ENCODE data around the gene BLVRB. TPM values are rescaled to one million over a fixed set of nuclear protein-coding genes. Genes with fewer than 3 reads are reported as not detected.

The BLVRB gene
- total RNA-seq, 4 donors from 2014 or later, result 146 to 209 (median 164) TPM

DNA sequence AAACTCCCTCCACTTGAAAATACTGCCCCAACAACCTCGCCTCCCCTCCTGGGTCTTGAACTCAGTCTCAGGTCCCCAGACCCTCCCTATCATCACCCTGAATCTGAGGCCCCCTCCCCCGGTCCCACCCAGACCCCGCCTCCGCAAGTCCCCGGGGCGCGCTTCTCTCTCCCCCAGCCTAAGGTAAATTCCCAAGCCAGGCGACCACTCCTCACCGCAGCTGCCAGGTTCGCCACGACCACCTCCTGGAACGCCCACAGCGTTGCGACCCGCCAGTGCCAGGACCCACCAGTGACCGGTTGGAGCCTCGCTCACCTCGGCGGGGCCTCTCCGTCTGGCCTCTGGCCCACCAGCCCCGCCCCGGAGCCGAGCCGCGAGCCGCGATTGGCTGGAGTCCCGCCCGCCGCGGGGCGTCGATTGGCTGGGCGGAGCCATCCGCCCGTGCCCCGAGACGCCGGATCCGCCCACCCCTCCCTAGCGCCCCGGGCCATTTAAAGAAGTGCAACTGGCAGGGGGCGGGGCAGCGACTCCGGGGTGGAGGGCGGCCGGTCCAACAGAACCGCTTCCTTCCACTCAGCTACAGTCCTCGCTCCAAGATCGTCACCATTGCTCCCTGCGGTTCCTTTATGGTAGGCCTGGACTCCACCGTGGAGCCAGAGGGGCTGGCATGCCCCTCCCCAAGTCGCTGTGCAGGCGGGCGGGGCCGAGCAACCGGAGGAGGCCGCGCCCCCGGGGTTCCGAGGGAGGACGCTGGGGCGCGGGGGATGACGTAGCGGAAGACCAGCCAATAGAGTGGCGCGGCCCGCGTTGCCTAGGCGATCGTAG is 21.3 kb downstream of the BLVRB start, which contains the start of gene SERTAD3:
SERTAD3 (minus strand) TSS at position 336 of the 825 bp plus-strand sequence. CDS start 2,255 bp downstream, outside the sequence.
- Histone ChIP-seq H3K9me3 (no peaks in the 10 kb centered on the region), H3K27ac (peak within 1 kb of the TSS; percentile 93 to 98 (median 98)), H3K4me1 (peaks cover 0 to 48% (median 18%) of the 10 kb centered on the region in 3 donors), H3K4me3 (peak within 1 kb of the TSS; percentile 75 to 95), H3K27me3 (no peaks in the 10 kb centered on the region), H3K36me3 (peaks cover 0 to 51% of the 10 kb centered on the region in 2 donors)
- WGBS, 2 donors (ENCODE audit: low coverage in 1 of 2), result 0% methylated on average over 3 to 4 of the region's 72 CpGs
- TF ChIP-seq POLR2AphosphoS5 (IDR thresholded peaks at IDR 0.05), result peak; percentile 94
- peak; percentile 92 to 94 for TF ChIP-seq POLR2A (IDR thresholded peaks at IDR 0.05)
- no peak for TF ChIP-seq CTCF (IDR thresholded peaks at IDR 0.05)
- ATAC-seq, result peak; percentile 83

DNA sequence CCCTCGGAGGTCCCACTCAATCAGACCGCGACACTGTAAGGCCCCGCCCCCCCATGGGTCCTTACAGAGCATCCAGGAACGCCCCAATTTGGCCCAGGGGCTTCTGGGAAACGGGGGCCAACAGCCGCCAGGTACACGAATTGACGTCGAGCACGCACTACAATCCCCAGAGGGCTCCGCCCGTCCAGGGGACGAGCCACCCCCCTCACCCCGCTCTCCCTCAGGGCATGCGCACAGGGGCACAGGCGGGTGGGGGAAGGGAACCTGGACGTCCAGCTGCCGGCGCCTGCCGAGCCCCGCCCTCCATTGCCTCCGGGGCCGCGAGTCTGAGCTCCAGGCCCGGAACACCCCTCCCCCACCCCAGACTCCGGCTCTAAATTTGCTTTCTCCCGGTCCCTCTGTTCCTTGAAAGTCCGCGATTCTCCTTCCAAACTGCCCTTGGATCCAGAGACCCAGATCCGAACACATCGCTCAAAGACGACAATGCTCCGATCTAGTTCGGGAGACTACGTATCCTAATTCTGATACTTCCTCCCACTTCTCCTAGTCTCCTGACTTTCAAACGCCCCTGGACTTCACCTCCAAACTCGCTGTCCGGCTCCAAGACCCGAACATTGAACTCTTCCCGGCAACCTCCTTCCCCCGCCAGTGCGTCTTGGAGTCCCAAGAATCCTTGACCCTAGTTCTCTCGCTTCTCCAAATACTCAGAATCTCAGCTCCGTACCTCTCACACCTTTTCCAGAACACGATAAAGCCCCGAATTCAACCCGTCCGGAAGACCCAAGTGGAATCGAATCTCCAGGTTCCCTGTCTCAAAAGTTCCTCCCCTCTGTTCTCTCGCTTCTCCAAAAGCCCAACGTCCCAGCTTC is 22.2 kb downstream of the BLVRB start:
- Histone ChIP-seq H3K4me3 (peak overlapping the region; percentile 75 to 95), H3K9me3 (no peaks in the 10 kb centered on the region), H3K27me3 (no peaks in the 10 kb centered on the region), H3K36me3 (peaks cover 0 to 43% of the 10 kb centered on the region in 2 donors), H3K27ac (peak overlapping the region; percentile 93 to 98 (median 98)), H3K4me1 (peaks cover 0 to 50% (median 18%) of the 10 kb centered on the region in 3 donors)
- peak; percentile 11 for TF ChIP-seq EP300 (IDR thresholded peaks at IDR 0.05)
- peak; percentile 87 for TF ChIP-seq POLR2AphosphoS5 (IDR thresholded peaks at IDR 0.05)
- peak; percentile 26 to 44 for TF ChIP-seq POLR2A (IDR thresholded peaks at IDR 0.05)
- peak in 1 of 4 experiments; percentile 12 for TF ChIP-seq CTCF (IDR thresholded peaks at IDR 0.05)
- WGBS, 2 donors (ENCODE audit: low coverage in 1 of 2), result 0 to 1% methylated on average over 18 to 36 of the region's 52 CpGs
- ATAC-seq, result peak; percentile 89

DNA sequence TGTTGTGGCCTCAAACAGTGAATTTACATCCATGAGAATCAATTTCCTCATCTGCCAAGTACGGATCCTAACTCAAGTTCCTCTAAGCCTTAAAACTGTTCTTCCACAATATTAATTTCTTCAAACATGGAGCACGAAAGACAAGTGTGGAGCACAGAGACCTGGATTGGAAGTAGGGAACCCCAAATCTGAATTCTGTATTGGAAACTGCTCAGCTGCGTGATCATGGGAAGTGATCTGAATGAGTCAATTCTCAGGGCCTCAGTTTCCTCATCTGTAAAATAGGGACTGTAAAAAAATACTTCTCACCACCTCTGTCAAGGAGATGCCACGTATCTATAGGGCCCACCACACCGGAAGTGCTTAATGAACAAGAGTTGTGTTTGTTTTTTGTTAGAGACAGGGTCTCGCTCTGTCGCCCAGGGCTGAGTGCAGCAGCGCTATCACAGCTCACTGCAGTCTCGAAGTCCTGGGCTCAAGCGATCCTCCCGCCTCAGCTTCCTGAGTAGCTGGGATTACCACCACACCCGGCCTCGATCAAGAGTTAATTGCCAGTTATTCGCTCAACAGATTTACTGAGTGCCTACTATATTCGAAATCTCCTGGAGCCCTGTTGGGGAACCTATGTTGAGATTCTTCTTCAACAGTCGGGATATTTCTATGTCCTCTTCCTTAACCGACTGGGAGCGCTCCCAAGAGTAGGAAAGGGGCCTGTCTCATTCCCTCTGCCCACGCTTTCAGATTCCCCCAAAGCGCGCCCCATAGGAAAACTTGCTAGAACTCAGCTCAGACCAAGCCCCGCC is 23.0 kb downstream of the BLVRB start:
- peak overlapping the region; percentile 27 to 75 for H3K4me3 ChIP-seq
- H3K4me1 ChIP-seq, result peaks cover 0 to 50% (median 18%) of the 10 kb centered on the region in 3 donors
- H3K27me3 ChIP-seq, result no peaks in the 10 kb centered on the region
- peaks cover 0 to 35% of the 10 kb centered on the region in 2 donors for H3K36me3 ChIP-seq
- peak overlapping the region; percentile 19 to 98 (median 92) for H3K27ac ChIP-seq
- TF ChIP-seq CTCF (IDR thresholded peaks at IDR 0.05) (no peak), POLR2AphosphoS5 (IDR thresholded peaks at IDR 0.05) (no peak), POLR2A (IDR thresholded peaks at IDR 0.05) (no peak), EP300 (IDR thresholded peaks at IDR 0.05) (no peak)
- 12 to 15% methylated on average over 11 to 14 of the region's 22 CpGs for WGBS, 2 donors (ENCODE audit: low coverage in 1 of 2)
- no peaks in the 10 kb centered on the region for H3K9me3 ChIP-seq
- no peak for ATAC-seq

DNA sequence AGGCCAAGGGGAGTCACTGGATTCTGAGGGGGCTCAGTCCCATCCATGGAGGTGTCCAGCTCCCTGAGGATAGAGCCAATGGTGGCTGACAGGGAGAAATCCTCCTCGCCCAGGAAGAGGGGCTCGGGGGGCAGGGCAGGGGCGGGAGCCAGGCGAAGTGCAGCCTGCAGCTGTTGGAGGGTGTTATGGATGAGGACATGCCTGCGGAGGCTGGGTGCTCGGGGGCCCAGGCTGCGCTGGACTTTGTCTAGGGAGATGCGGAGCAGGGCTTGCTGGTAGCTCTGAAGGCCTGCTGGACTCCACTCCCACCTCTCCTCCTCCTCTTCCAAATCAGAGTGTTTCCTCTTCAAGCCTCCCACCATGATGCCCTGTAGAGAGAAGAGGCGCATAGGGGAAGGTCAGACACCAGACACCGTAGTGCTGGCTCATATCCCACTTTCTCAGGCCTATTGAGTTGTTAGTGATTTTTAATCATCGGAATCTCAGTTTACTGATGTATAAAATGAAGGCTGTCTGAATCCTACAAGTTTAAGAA is 23.8 kb downstream of the BLVRB start:
- peaks cover 0 to 50% (median 18%) of the 10 kb centered on the region in 3 donors for H3K4me1 ChIP-seq
- WGBS, 2 donors (ENCODE audit: low coverage in 1 of 2), result 0 to 77% methylated on average over 1 to 5 of the region's 11 CpGs
- H3K36me3 ChIP-seq, result peaks cover 0 to 27% of the 10 kb centered on the region in 2 donors
- peak overlapping the region in 1 of 2 donors; percentile 75 for H3K4me3 ChIP-seq
- peak overlapping the region in 3 of 4 donors; percentile 88 to 98 (median 97) for H3K27ac ChIP-seq
- TF ChIP-seq POLR2AphosphoS5 (IDR thresholded peaks at IDR 0.05) (no peak), EP300 (IDR thresholded peaks at IDR 0.05) (no peak), POLR2A (IDR thresholded peaks at IDR 0.05) (no peak), CTCF (IDR thresholded peaks at IDR 0.05) (no peak)
- no peaks in the 10 kb centered on the region for H3K27me3 ChIP-seq
- no peak for ATAC-seq
- H3K9me3 ChIP-seq, result no peaks in the 10 kb centered on the region

Data from gastroesophageal sphincter (tissue), 4 donors.